HepG2 (cell line): ENCODE results near the gene CBY1. TPM values are rescaled to one million over a fixed set of nuclear protein-coding genes. Genes with fewer than 3 reads are reported as not detected.

ENCODE experiments used
- BHLHE40 ChIP-seq: IDR thresholded peaks from 2 replicates; pipeline ENCODE4 v1.6.1; 2011; ENCODE audit warnings: low read length, improper control_type of control experiment
- BRCA1 ChIP-seq: sonication (generic); formaldehyde crosslinking; IDR thresholded peaks from 2 replicates; pipeline ENCODE4 v1.4.0; 2020; ENCODE audit warnings: missing genetic modification reagents
- EP300 ChIP-seq, 3 experiments: sonication (generic) in 1 of 3; formaldehyde crosslinking in 1 of 3; IDR thresholded peaks; 2 replicates each; pipeline versions ENCODE4 v1.5.1 to v1.6.1; 2011 to 2020; ENCODE audit warnings: low read depth in 2 of 3, low read length in 2 of 3, borderline replicate concordance in 1 of 3, improper control_type of control experiment in 1 of 3, mild to moderate bottlenecking in 1 of 3, missing genetic modification reagents in 1 of 3, moderate library complexity in 1 of 3
- FOXO1 ChIP-seq: sonication (generic); formaldehyde crosslinking; IDR thresholded peaks from 2 replicates; pipeline ENCODE4 v1.4.0; 2020; ENCODE audit warnings: missing genetic modification reagents
- GABPA ChIP-seq, 2 experiments: IDR thresholded peaks; 2 replicates each; pipeline ENCODE4 v1.6.1; 2011 to 2016; ENCODE audit warnings: low read depth in 2 of 2, low read length in 1 of 2, missing biosample characterization in 1 of 2, missing genetic modification characterization in 1 of 2
- HNRNPK ChIP-seq: fragments of 200-400 bp; formaldehyde crosslinking; IDR thresholded peaks from 2 replicates; pipeline ENCODE4 v1.6.1; 2018; ENCODE audit warnings: low read length, low read depth, moderate library complexity, mild to moderate bottlenecking; ENCODE audit not compliant: poor library complexity, severe bottlenecking
- MTF1 ChIP-seq: sonication (generic); formaldehyde crosslinking; IDR thresholded peaks from 2 replicates; pipeline ENCODE4 v1.5.0; 2020; ENCODE audit warnings: missing genetic modification reagents
- NR1H2 ChIP-seq: sonication (generic); formaldehyde crosslinking; IDR thresholded peaks from 2 replicates; pipeline ENCODE4 v1.8.1; 2022; ENCODE audit warnings: low read depth, missing genetic modification reagents, borderline replicate concordance
- NR3C1 ChIP-seq: sonication (generic); formaldehyde crosslinking; IDR thresholded peaks from 2 replicates; pipeline ENCODE4 v1.4.0; 2020; ENCODE audit warnings: missing genetic modification reagents
- REL ChIP-seq: sonication (generic); formaldehyde crosslinking; conservative IDR thresholded peaks from 2 replicates; pipeline ENCODE4 v1.8.0; 2022; ENCODE audit warnings: mild to moderate bottlenecking, missing genetic modification reagents, moderate library complexity
- RXRB ChIP-seq: IDR thresholded peaks from 2 replicates; pipeline ENCODE4 v1.6.1; 2016; ENCODE audit warnings: borderline replicate concordance, missing genetic modification reagents, missing compliant biosample characterization
- ZBTB7B ChIP-seq: sonication (generic); formaldehyde crosslinking; IDR thresholded peaks from 2 replicates; pipeline ENCODE4 v1.4.0; 2020; ENCODE audit warnings: missing genetic modification reagents
- ZNF180 ChIP-seq: sonication (generic); formaldehyde crosslinking; IDR thresholded peaks from 2 replicates; pipeline ENCODE4 v1.4.0; 2020; ENCODE audit warnings: low read depth, missing genetic modification reagents, borderline replicate concordance
- ZNF20 ChIP-seq: sonication (generic); formaldehyde crosslinking; IDR thresholded peaks from 2 replicates; pipeline ENCODE4 v1.4.0; 2020; ENCODE audit warnings: mild to moderate bottlenecking, moderate library complexity, missing genetic modification reagents
- ZNF235 ChIP-seq: sonication (generic); formaldehyde crosslinking; IDR thresholded peaks from 2 replicates; pipeline ENCODE4 v1.8.1; 2023; ENCODE audit warnings: mild to moderate bottlenecking, missing genetic modification reagents, borderline replicate concordance
- ZNF260 ChIP-seq: sonication (generic); formaldehyde crosslinking; IDR thresholded peaks from 2 replicates; pipeline ENCODE4 v1.4.0; 2020; ENCODE audit warnings: missing genetic modification reagents, low read depth, mild to moderate bottlenecking, borderline replicate concordance
- ZNF329 ChIP-seq: sonication (generic); formaldehyde crosslinking; IDR thresholded peaks from 2 replicates; pipeline ENCODE4 v1.9.0; 2021; ENCODE audit warnings: low read depth, mild to moderate bottlenecking, missing genetic modification reagents
- ZNF451 ChIP-seq: sonication (generic); formaldehyde crosslinking; IDR thresholded peaks from 2 replicates; pipeline ENCODE4 v1.5.0; 2020; ENCODE audit warnings: mild to moderate bottlenecking, missing genetic modification reagents
- ZNF564 ChIP-seq: sonication (generic); formaldehyde crosslinking; IDR thresholded peaks from 2 replicates; pipeline ENCODE4 v1.8.1; 2023; ENCODE audit warnings: mild to moderate bottlenecking, missing genetic modification reagents
- ZNF747 ChIP-seq: sonication (generic); formaldehyde crosslinking; IDR thresholded peaks from 2 replicates; pipeline ENCODE4 v1.8.1; 2023; ENCODE audit warnings: missing genetic modification reagents, mild to moderate bottlenecking, borderline replicate concordance
- ZNF749 ChIP-seq: sonication (generic); formaldehyde crosslinking; IDR thresholded peaks from 2 replicates; pipeline ENCODE4 v1.8.0; 2022; ENCODE audit warnings: mild to moderate bottlenecking, missing genetic modification reagents, moderate library complexity, borderline replicate concordance
- ZNF772 ChIP-seq: sonication (generic); formaldehyde crosslinking; IDR thresholded peaks from 2 replicates; pipeline ENCODE4 v1.5.0; 2020; ENCODE audit warnings: mild to moderate bottlenecking, missing genetic modification reagents
- ZSCAN31 ChIP-seq: sonication (generic); formaldehyde crosslinking; IDR thresholded peaks from 2 replicates; pipeline ENCODE4 v1.5.0; 2020; ENCODE audit warnings: low read depth, mild to moderate bottlenecking, missing genetic modification reagents
- polyA plus RNA-seq, 8 experiments: library from polyadenylated mRNA; depleted of rRNA in 3 of 8; stranded (reverse) in 7 of 8; unstranded in 1 of 8; fragments of >200 nt; fragmentation: Illumina TruSeq in 4 of 8; extraction: Trizol in 4 of 8; gene quantifications; 2 replicates each; pipeline versions ENCODE4 v1.2.1 to v1.2.3, GENCODE V29; 2011 to 2016; ENCODE audit warnings: low read depth in 4 of 8, missing spikeins in 1 of 8, mixed read lengths in 1 of 8; ENCODE audit not compliant: insufficient read depth in 1 of 8
- total RNA-seq, 5 experiments: library from RNA; depleted of rRNA; stranded (reverse); fragments of >200 nt; fragmentation: Illumina TruSeq; extraction: Trizol; gene quantifications; 2 replicates each; pipeline ENCODE4 v1.2.3, GENCODE V29; 2016; ENCODE audit warnings: low read depth in 1 of 5
- TF ChIP-seq, protein P1 (sequence below): sonication (generic); formaldehyde crosslinking; IDR thresholded peaks from 2 replicates; pipeline ENCODE4 v1.4.0; 2020; ENCODE audit warnings: missing genetic modification reagents
- TF ChIP-seq, protein P2 (sequence below): sonication (generic); formaldehyde crosslinking; IDR thresholded peaks from 2 replicates; pipeline ENCODE4 v1.8.1; 2023; ENCODE audit warnings: mild to moderate bottlenecking, moderate library complexity, missing genetic modification reagents
- TF ChIP-seq, protein P3 (sequence below): sonication (generic); formaldehyde crosslinking; IDR thresholded peaks from 2 replicates; pipeline ENCODE4 v1.8.0; 2022; ENCODE audit warnings: missing genetic modification reagents, mild to moderate bottlenecking, moderate library complexity, borderline replicate concordance

CBY1 gene
- total and polyA plus RNA-seq, 2 of the 13 experiments (the other 11 are each of a cell fraction or from before 2014, with no cell fraction given) = 19.7 to 20.3 TPM

- TF ChIP-seq, protein P1, sequence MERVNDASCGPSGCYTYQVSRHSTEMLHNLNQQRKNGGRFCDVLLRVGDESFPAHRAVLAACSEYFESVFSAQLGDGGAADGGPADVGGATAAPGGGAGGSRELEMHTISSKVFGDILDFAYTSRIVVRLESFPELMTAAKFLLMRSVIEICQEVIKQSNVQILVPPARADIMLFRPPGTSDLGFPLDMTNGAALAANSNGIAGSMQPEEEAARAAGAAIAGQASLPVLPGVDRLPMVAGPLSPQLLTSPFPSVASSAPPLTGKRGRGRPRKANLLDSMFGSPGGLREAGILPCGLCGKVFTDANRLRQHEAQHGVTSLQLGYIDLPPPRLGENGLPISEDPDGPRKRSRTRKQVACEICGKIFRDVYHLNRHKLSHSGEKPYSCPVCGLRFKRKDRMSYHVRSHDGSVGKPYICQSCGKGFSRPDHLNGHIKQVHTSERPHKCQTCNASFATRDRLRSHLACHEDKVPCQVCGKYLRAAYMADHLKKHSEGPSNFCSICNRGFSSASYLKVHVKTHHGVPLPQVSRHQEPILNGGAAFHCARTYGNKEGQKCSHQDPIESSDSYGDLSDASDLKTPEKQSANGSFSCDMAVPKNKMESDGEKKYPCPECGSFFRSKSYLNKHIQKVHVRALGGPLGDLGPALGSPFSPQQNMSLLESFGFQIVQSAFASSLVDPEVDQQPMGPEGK (CRISPR knock-in tag) = 0 out of 2 replicates have a peak, but pooled peaks have one; percentile 28
- no peak for TF ChIP-seq ZNF772 (CRISPR knock-in tag)
- TF ChIP-seq REL (CRISPR knock-in tag) = no peak
- no peak for TF ChIP-seq HNRNPK
- TF ChIP-seq BRCA1 = no peak
- no peak for TF ChIP-seq ZNF451 (CRISPR knock-in tag)
- TF ChIP-seq, protein P2, sequence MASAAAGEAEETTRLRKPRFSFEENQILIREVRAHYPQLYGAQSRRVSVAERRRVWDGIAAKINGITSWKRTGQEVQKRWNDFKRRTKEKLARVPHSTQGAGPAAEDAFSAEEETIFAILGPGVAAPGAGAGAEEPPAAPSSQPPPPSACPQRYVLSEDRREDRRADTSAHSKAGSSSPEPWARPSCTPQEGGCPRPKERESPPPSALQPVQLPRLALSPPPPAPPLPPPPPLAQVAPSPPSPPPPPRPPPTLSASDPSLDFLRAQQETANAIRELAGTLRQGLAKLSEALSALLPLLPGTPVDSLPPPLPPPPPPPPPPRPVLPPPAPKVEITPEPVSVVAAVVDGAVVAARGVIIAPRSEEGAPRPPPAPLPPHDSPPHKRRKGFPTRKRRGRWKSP (CRISPR knock-in tag) = no peak
- no peak for TF ChIP-seq ZSCAN31
- no peak for TF ChIP-seq ZNF180 (CRISPR knock-in tag)
- peak; percentile 48; the same call in 1 of the 2 replicates for TF ChIP-seq RXRB
- peak in 1 of 2 experiments; percentile 66; a peak in 2 of 4 replicates for TF ChIP-seq EP300 (IDR thresholded peaks at IDR 0.05; ENCODE audit: low read depth in 2 of 2, low read length in 2 of 2)
- TF ChIP-seq EP300 (CRISPR knock-in tag; IDR thresholded peaks at IDR 0.05; ENCODE audit: borderline replicate concordance) = no peak
- no peak for TF ChIP-seq ZNF749
- no peak for TF ChIP-seq ZNF235 (CRISPR knock-in tag)
- TF ChIP-seq GABPA (IDR thresholded peaks at IDR 0.05; ENCODE audit: low read depth, low read length) = no peak
- peak; percentile 60; the same call in 1 of the 2 replicates for TF ChIP-seq GABPA (CRISPR knock-in tag; IDR thresholded peaks at IDR 0.05; ENCODE audit: low read depth)
- TF ChIP-seq MTF1 (CRISPR knock-in tag) = no peak
- no peak for TF ChIP-seq ZNF564
- TF ChIP-seq NR1H2 (CRISPR knock-in tag) = no peak
- no peak for TF ChIP-seq ZNF329
- no peak for TF ChIP-seq BHLHE40
- TF ChIP-seq ZNF260 (CRISPR knock-in tag) = no peak
- TF ChIP-seq, protein P3, sequence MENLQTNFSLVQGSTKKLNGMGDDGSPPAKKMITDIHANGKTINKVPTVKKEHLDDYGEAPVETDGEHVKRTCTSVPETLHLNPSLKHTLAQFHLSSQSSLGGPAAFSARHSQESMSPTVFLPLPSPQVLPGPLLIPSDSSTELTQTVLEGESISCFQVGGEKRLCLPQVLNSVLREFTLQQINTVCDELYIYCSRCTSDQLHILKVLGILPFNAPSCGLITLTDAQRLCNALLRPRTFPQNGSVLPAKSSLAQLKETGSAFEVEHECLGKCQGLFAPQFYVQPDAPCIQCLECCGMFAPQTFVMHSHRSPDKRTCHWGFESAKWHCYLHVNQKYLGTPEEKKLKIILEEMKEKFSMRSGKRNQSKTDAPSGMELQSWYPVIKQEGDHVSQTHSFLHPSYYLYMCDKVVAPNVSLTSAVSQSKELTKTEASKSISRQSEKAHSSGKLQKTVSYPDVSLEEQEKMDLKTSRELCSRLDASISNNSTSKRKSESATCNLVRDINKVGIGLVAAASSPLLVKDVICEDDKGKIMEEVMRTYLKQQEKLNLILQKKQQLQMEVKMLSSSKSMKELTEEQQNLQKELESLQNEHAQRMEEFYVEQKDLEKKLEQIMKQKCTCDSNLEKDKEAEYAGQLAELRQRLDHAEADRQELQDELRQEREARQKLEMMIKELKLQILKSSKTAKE (CRISPR knock-in tag) = no peak
- peak; percentile 81 for TF ChIP-seq FOXO1 (CRISPR knock-in tag)
- no peak for TF ChIP-seq ZNF20
- TF ChIP-seq ZNF747 (CRISPR knock-in tag) = no peak
- no peak for TF ChIP-seq ZBTB7B (CRISPR knock-in tag)
- no peak for TF ChIP-seq NR3C1 (CRISPR knock-in tag)
These were observed 50.9 kb downstream of the CBY1 start (continued) for GRCh38 chr22:38707346-38707745.
